WERI-Rb-1 (cell line): ENCODE measurements around the gene AFMID.
"Not testable (repeated sequence)": the region's sequence is repeated elsewhere in the genome, so short reads cannot be mapped to it uniquely, and the experiment has no call there.

Experiments used
- DNase-seq: peaks from one replicate; pipeline ENCODE4 v3.0.0-alpha.2; 2020
- H3K27ac ChIP-seq: fragments of 250-450 bp; sonication (Bioruptor Pico); 2 replicates; pipeline ENCODE4 v1.5.1; 2020; ENCODE audit warnings: mild to moderate bottlenecking, moderate library complexity
- H3K27me3 ChIP-seq: fragments of 250-450 bp; sonication (Bioruptor Pico); 2 replicates; pipeline ENCODE4 v1.5.1; 2021; ENCODE audit warnings: mild to moderate bottlenecking, low read depth, moderate library complexity; ENCODE audit not compliant: insufficient read depth, severe bottlenecking
- H3K36me3 ChIP-seq: fragments of 250-450 bp; sonication (Bioruptor Pico); 2 replicates; pipeline ENCODE4 v1.5.1; 2020; ENCODE audit warnings: mild to moderate bottlenecking, moderate library complexity
- H3K4me3 ChIP-seq: 2 replicates; pipeline ENCODE4 v1.5.1; 2011; ENCODE audit warnings: low read depth, mild to moderate bottlenecking, control low read depth, low read length
- H3K9me3 ChIP-seq: fragments of 250-450 bp; sonication (Bioruptor Pico); 2 replicates; pipeline ENCODE4 v1.5.1; 2021; ENCODE audit warnings: mild to moderate bottlenecking, moderate library complexity; ENCODE audit not compliant: severe bottlenecking
- TF ChIP-seq, protein P1 (sequence below): IDR thresholded peaks from 2 replicates; pipeline ENCODE4 v1.5.1; 2011; ENCODE audit warnings: low read depth, mild to moderate bottlenecking, control low read depth, inconsistent platforms, low read length

AFMID gene, protein sequence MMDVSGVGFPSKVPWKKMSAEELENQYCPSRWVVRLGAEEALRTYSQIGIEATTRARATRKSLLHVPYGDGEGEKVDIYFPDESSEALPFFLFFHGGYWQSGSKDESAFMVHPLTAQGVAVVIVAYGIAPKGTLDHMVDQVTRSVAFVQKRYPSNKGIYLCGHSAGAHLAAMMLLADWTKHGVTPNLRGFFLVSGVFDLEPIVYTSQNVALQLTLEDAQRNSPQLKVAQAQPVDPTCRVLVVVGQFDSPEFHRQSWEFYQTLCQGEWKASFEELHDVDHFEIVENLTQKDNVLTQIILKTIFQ

GRCh38 chr17:78186692-78187595 is at the start of gene AFMID, which contains the start of gene TK1:
Gene AFMID (plus strand): TSS chr17:78187362. CDS start chr17:78187371, 9 bp downstream.
Gene TK1 (minus strand): TSS chr17:78187052. CDS start chr17:78186994, 58 bp downstream.
- Histone ChIP-seq H3K27ac (peak within 1 kb of the TSS; percentile 93), H3K9me3 (no peaks in the 10 kb centered on the region), H3K36me3 (peaks cover 57% of the 10 kb centered on the region), H3K4me3 (peak within 1 kb of the TSS; percentile 92), H3K27me3 (no peaks in the 10 kb centered on the region)
- TF ChIP-seq, protein P1, sequence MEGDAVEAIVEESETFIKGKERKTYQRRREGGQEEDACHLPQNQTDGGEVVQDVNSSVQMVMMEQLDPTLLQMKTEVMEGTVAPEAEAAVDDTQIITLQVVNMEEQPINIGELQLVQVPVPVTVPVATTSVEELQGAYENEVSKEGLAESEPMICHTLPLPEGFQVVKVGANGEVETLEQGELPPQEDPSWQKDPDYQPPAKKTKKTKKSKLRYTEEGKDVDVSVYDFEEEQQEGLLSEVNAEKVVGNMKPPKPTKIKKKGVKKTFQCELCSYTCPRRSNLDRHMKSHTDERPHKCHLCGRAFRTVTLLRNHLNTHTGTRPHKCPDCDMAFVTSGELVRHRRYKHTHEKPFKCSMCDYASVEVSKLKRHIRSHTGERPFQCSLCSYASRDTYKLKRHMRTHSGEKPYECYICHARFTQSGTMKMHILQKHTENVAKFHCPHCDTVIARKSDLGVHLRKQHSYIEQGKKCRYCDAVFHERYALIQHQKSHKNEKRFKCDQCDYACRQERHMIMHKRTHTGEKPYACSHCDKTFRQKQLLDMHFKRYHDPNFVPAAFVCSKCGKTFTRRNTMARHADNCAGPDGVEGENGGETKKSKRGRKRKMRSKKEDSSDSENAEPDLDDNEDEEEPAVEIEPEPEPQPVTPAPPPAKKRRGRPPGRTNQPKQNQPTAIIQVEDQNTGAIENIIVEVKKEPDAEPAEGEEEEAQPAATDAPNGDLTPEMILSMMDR: peak; percentile 73
- DNase-seq: peak; percentile 100

DNA sequence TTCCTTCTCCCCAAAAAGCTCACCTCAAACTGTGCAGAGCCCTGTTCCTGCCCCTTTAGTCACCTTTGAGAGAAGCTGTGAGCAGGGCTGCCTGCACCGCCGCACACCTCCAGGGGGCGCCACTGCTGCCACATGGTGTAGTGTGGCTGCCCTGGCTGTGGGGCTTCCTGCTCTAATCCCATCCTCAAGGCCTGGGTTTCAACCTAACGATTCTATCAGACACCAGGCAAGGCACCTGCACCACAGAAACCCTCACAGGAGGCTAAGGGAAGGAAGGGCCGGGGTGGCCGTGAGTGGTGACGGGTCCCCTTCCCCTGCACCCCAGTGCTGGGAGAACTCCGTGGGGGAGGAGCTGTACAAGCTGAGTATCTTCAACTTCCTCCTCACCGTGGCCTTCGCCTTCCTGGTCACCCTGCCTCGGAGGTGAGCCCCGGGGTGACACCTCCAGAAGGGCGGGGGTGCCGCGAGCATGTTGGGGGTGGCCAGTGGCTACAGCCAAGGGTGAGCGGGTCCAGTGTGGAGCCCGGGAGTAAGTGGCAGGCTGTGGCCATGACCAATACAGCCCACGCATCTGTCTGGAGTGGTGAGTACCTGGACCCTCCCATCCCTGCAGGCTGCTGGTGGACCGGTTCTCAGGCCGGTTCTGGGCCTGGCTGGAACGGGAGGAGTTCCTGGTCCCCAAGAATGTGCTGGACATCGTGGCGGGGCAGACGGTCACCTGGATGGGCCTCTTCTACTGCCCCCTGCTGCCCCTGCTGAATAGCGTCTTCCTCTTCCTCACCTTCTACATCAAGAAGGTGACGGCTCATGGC is 49.6 kb upstream of the AFMID start:
- H3K4me3 ChIP-seq: no peak overlapping the region
- no peak overlapping the region for H3K27ac ChIP-seq
- no peaks in the 10 kb centered on the region for H3K27me3 ChIP-seq
- TF ChIP-seq, protein P1: peak; percentile 74
- no peaks in the 10 kb centered on the region for H3K36me3 ChIP-seq
- no peaks in the 10 kb centered on the region for H3K9me3 ChIP-seq
- DNase-seq: peak; percentile 33

DNA sequence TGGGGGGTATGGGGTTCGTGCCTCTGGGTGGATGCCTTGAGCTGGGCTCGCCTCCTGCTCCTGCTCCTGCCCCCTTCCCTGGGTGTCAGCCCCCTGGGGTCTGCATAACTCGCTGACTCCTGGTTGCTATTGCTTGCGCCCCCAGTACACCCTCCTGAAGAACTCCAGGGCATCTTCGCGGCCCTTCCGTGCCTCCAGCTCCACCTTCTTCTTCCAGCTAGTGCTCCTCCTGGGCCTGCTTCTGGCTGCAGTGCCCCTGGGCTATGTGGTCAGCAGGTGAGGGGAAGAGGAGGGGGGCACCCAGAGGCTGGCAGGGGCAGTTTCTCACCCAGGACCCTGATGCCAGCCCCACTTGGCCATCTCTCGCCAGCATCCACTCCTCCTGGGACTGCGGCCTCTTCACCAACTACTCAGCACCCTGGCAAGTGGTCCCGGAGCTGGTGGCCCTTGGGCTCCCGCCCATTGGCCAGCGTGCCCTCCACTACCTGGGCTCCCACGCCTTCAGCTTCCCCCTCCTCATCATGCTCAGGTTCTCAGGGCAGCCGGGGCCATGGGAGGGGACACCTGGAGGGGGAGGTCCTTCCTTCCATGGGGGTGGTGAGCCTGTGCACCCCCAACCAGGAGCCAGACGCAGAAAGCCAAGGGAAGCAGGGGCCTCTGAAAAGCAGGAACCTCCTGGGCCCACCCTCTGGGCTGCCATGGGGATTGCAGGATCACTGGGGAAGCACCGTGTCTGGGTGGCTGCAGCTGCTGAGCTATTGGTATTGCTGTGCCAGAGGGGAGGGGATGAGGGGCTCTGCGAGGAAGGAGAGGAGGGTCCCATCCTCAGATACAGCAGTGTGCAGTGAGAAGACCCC is 48.7 kb upstream of the AFMID start:
- H3K4me3 ChIP-seq: no peak overlapping the region
- DNase-seq: peak; percentile 25
- H3K27ac ChIP-seq: no peak overlapping the region
- H3K27me3 ChIP-seq: no peaks in the 10 kb centered on the region
- H3K9me3 ChIP-seq: no peaks in the 10 kb centered on the region
- H3K36me3 ChIP-seq: no peaks in the 10 kb centered on the region
- TF ChIP-seq, protein P1: no peak

DNA sequence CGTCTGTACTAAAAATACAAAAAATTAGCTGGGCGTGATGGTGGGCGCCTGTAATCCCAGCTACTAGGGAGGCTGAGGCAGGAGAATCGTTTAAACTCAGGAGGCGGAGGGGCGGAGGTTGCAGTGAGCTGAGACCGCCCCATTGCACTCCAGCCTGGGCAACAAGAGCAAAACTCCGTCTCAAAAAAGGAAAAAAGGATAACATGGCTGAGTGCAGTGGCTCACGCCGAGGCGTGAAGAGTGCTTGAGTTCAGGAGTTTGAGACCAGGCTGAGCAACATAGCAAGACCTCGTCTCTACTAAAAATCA is 47.3 kb upstream of the AFMID start:
- not testable (repeated sequence) for DNase-seq, H3K27ac ChIP-seq, H3K4me3 ChIP-seq, H3K27me3 ChIP-seq, H3K36me3 ChIP-seq, H3K9me3 ChIP-seq

- no peaks in the 10 kb centered on the region for H3K27me3 ChIP-seq
Measured at GRCh38 chr17:78140169-78141051, 46.8 kb upstream of the AFMID start.

More at GRCh38 chr17:78140169-78141051, 46.8 kb upstream of the AFMID start:
- Histone ChIP-seq H3K27ac (no peak overlapping the region), H3K36me3 (no peaks in the 10 kb centered on the region), H3K9me3 (no peaks in the 10 kb centered on the region), H3K4me3 (no peak overlapping the region)
- peak; percentile 95 for DNase-seq
- TF ChIP-seq, protein P1: no peak
